ENCODE data around the gene AIP.

DNA sequence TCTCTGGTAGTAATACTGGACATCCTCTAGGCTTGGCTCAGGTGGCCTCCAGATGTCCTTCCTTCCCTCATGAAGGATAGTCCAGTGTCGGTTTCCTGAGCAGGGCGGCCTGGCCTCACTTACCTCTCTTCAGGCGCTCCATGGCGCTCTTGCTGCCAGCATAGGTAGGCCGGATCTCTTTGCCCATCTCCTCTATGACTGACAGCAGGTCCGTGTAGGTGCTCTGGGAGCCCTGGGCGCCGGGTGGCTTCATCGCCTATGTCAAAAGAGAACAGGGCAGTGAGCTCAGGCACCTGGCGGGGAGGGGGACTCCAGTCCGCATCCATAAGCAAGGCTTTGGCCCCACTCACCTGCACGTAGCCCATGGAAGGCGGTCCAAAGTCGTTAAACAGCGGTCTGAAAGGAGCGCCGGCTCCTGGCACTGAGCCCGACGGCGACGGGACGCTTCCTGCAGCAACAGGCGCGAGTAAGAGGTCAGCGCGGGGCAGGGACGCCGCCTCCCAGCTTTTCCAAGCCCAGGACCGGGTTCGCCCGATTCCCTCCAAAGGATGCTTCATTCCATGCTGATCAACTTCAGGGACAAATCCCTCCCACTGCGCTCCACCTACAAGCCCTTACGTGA is 24.5 kb downstream of the AIP start:
- TF ChIP-seq TAF1 (IDR thresholded peaks at IDR 0.05; ENCODE audit: low read depth, low read length) (no peak), POLR2A (IDR thresholded peaks at IDR 0.05; ENCODE audit: low read depth, low read length) (no peak), POLR2AphosphoS5 (IDR thresholded peaks at IDR 0.05; ENCODE audit: low read depth, low read length) (no peak), PAX5 (IDR thresholded peaks at IDR 0.05; ENCODE audit: insufficient read depth, low read length, severe bottlenecking) (no peak)
